Lower lobe of right lung (tissue), 2 donors: ENCODE measurements around the gene PACS2. TPM values are rescaled to one million over a fixed set of nuclear protein-coding genes. Genes with fewer than 3 reads are reported as not detected.
A peak's percentile ranks its signal among the peaks of the same experiment; 100 is the strongest.
"Not testable (repeated sequence)": the region's sequence is repeated elsewhere in the genome, so short reads cannot be mapped to it uniquely, and the experiment has no call there.

Experiments
- ATAC-seq, 2 donors: fragments of 200-7000 bp; cut with Tn5 transposase; one replicate each; pipeline ENCODE4 v1.9.1; 2020 to 2022; ENCODE audit warnings: mild to moderate bottlenecking in 2 of 2, moderate library complexity in 2 of 2
- DNase-seq: peaks from one replicate; pipeline ENCODE4 v3.0.0-alpha.2; 2020
- H3K27ac ChIP-seq: fragments of 200-600 bp; one replicate; pipeline ENCODE4 v1.8.0; 2022
- H3K27me3 ChIP-seq: fragments of 200-600 bp; one replicate; pipeline ENCODE4 v1.8.0; 2022; ENCODE audit warnings: low read depth
- H3K36me3 ChIP-seq: fragments of 200-600 bp; one replicate; pipeline ENCODE4 v1.8.0; 2022; ENCODE audit warnings: mild to moderate bottlenecking
- H3K4me1 ChIP-seq: fragments of 200-600 bp; one replicate; pipeline ENCODE4 v1.8.0; 2022
- H3K4me3 ChIP-seq: fragments of 200-600 bp; one replicate; pipeline ENCODE4 v1.8.0; 2022; ENCODE audit warnings: mild to moderate bottlenecking
- H3K9me3 ChIP-seq: fragments of 200-600 bp; one replicate; pipeline ENCODE4 v1.8.0; 2022
- intact Hi-C: fragments of 100-400 bp; cut with DNase I; formaldehyde crosslinking; loops from one replicate; pipeline ENCODE4 v1.11.0; 2022
- total RNA-seq: library from RNA; stranded (reverse); fragmentation: NEBNext Ultra II Directional; extraction: Animal tissue kit (Norgen Biotek cat#: 25700); gene quantifications from one replicate; pipeline ENCODE4 v1.2.1, GENCODE V29; 2021
- TF ChIP-seq, protein P1 (sequence below): fragments of 200-600 bp; IDR thresholded peaks from one replicate; pipeline ENCODE4 v1.8.0; 2022; ENCODE audit warnings: antibody characterized with exemption, mild to moderate bottlenecking
- donor health status: DM: no; HTN: yes; CAD: no; lungs with severe emphysema.

PACS2 gene
- total RNA-seq, 1 donor from 2014 or later, result 79.7 TPM

DNA sequence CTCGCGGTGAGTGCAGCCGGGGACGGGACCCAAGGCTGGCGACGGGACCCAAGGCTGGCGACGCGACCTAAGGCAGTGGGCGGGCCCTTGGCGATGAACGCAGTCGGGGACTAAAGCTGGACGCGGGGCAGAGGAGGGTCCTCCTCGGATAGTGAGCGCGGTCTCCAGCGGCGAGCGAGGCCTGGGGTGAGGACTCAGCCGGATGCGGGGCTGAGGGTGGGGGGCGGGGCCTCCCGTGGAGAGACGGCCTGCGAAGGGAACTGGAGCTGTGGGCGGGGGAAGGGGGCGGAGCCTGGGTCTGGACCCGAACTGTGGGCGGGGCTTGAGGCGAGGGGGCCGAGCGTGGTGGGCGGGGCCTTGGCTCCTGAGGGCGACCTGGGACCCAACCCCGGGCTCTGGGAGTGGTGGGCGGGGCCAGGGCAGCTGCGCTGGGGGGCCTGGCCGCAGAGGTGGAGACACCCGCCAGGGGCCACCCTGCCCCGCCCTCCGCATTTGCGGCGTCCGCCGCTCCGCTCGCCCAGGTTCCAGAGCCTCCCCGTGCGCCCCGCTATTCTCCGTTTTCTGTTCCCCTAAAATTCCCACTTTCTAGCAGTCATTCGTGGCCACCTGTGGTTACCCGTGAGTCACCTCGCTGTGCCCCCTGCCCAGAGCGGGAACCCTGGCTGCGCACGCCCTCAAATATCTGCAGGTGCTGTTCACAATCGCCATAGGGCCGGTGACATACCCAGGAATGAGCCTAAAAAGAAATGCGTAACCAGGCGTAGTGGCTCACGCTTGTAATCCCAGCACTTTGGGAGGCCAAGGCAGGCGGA lies 13.2 kb upstream of the PACS2 start:
- Histone ChIP-seq H3K9me3 (no peaks in the 10 kb centered on the region), H3K27ac (peak overlapping the region; percentile 95), H3K4me3 (peak overlapping the region; percentile 93), H3K36me3 (no peaks in the 10 kb centered on the region), H3K27me3 (no peaks in the 10 kb centered on the region), H3K4me1 (peaks cover 17% of the 10 kb centered on the region)
- DNase-seq (peak; percentile 99), ATAC-seq (peak; percentile 95 to 97)
- TF ChIP-seq, protein P1, sequence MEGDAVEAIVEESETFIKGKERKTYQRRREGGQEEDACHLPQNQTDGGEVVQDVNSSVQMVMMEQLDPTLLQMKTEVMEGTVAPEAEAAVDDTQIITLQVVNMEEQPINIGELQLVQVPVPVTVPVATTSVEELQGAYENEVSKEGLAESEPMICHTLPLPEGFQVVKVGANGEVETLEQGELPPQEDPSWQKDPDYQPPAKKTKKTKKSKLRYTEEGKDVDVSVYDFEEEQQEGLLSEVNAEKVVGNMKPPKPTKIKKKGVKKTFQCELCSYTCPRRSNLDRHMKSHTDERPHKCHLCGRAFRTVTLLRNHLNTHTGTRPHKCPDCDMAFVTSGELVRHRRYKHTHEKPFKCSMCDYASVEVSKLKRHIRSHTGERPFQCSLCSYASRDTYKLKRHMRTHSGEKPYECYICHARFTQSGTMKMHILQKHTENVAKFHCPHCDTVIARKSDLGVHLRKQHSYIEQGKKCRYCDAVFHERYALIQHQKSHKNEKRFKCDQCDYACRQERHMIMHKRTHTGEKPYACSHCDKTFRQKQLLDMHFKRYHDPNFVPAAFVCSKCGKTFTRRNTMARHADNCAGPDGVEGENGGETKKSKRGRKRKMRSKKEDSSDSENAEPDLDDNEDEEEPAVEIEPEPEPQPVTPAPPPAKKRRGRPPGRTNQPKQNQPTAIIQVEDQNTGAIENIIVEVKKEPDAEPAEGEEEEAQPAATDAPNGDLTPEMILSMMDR, result no peak
- intact Hi-C loops, result no loop called here

- intact Hi-C loops, ATAC-seq, H3K36me3 ChIP-seq, H3K9me3 ChIP-seq, H3K27me3 ChIP-seq, DNase-seq: not testable (repeated sequence)
- peak overlapping the region; percentile 95 for H3K27ac ChIP-seq
- H3K4me3 ChIP-seq, result peak overlapping the region; percentile 93
- H3K4me1 ChIP-seq, result peaks cover 17% of the 10 kb centered on the region
These were observed 12.7 kb upstream of the PACS2 start for GRCh38 chr14:105301915-105302249.

- Histone ChIP-seq H3K4me1 (peaks cover 12% of the 10 kb centered on the region), H3K27me3 (no peaks in the 10 kb centered on the region), H3K4me3 (no peak overlapping the region), H3K27ac (no peak overlapping the region), H3K36me3 (no peaks in the 10 kb centered on the region), H3K9me3 (no peaks in the 10 kb centered on the region)
- no peak for ATAC-seq
- TF ChIP-seq, protein P1, result no peak
- no peak for DNase-seq
- intact Hi-C loops, result no loop called here
These were observed 10.6 kb upstream of the PACS2 start for GRCh38 chr14:105303949-105304348.

DNA sequence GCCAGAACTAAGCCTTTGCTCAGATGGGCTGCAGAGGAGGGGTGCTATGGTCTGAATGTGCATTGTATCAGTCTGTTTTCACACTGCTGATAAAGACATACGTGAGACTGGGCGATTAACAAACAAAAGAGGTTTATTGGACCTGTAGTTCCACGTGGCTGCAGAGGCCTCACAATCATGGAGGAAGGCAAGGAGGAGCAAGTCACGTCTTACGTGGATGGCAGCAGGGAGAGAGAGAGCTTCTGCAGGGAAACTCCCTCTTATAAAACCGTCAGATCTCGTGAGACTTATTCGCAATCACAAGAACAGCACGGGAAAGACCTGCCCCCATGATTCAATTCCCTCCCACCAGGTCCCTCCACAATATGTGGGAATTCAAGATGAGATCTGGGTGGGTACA lies 10.0 kb upstream of the PACS2 start:
- no peaks in the 10 kb centered on the region for H3K36me3 ChIP-seq
- H3K9me3 ChIP-seq, result no peaks in the 10 kb centered on the region
- ATAC-seq (no peak), DNase-seq (no peak)
- H3K27me3 ChIP-seq, result no peaks in the 10 kb centered on the region
- peaks cover 6% of the 10 kb centered on the region for H3K4me1 ChIP-seq
- intact Hi-C loops, result no loop called here
- TF ChIP-seq, protein P1, result no peak
- H3K27ac ChIP-seq, result no peak overlapping the region
- no peak overlapping the region for H3K4me3 ChIP-seq

GRCh38 chr14:105305345-105305744 lies 9.2 kb upstream of the PACS2 start:
- intact Hi-C loops, result no loop called here
- DNase-seq (no peak), ATAC-seq (no peak)
- TF ChIP-seq, protein P1, result no peak
- no peaks in the 10 kb centered on the region for H3K4me1 ChIP-seq
- H3K36me3 ChIP-seq, result no peaks in the 10 kb centered on the region
- no peak overlapping the region for H3K27ac ChIP-seq
- H3K4me3 ChIP-seq, result no peak overlapping the region
- H3K9me3 ChIP-seq, result no peaks in the 10 kb centered on the region
- H3K27me3 ChIP-seq, result no peaks in the 10 kb centered on the region

GRCh38 chr14:105305791-105306190 lies 8.8 kb upstream of the PACS2 start:
- ATAC-seq, result no peak

More at GRCh38 chr14:105305791-105306190, 8.8 kb upstream of the PACS2 start:
- Histone ChIP-seq H3K4me3 (no peak overlapping the region), H3K27me3 (no peaks in the 10 kb centered on the region), H3K4me1 (no peaks in the 10 kb centered on the region), H3K36me3 (no peaks in the 10 kb centered on the region), H3K27ac (no peak overlapping the region), H3K9me3 (no peaks in the 10 kb centered on the region)
- intact Hi-C loops, result no loop called here
- DNase-seq, result no peak
- TF ChIP-seq, protein P1, result no peak
